DND-41 (cell line): Measurements from ENCODE around the gene LPCAT3.

Experiments used
- EZH2 ChIP-seq: IDR thresholded peaks from 3 replicates; pipeline ENCODE4 v1.6.1; 2012; ENCODE audit warnings: borderline replicate concordance, low read depth, mild to moderate bottlenecking, moderate library complexity, low read length, inconsistent platforms; ENCODE audit not compliant: severe bottlenecking
- TF ChIP-seq, protein P1 (sequence below): IDR thresholded peaks from 2 replicates; pipeline ENCODE4 v1.5.1; 2012; ENCODE audit warnings: borderline replicate concordance, low read length, moderate library complexity, mild to moderate bottlenecking; ENCODE audit not compliant: poor library complexity, severe bottlenecking; ENCODE audit errors: extremely low read depth

DNA sequence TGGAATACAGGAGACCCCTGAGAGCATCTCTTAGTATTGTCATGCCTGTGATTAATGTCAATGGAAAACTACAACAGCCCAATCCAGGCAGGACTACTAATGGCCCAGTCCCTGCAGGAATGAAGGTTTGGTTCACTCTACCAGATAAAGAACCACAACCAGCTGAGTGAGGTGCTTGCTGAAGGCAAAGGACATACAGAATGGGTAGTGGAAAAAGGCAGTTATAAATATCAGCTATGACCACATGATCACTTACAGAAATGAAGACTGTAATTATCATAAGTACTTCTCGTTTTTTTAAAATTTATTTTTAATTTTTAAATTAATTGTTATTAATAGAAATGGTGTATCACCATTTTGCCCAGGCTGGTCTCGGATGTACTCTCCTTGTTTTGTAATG lies 17.2 kb upstream of the LPCAT3 start:
- TF ChIP-seq, protein P1, sequence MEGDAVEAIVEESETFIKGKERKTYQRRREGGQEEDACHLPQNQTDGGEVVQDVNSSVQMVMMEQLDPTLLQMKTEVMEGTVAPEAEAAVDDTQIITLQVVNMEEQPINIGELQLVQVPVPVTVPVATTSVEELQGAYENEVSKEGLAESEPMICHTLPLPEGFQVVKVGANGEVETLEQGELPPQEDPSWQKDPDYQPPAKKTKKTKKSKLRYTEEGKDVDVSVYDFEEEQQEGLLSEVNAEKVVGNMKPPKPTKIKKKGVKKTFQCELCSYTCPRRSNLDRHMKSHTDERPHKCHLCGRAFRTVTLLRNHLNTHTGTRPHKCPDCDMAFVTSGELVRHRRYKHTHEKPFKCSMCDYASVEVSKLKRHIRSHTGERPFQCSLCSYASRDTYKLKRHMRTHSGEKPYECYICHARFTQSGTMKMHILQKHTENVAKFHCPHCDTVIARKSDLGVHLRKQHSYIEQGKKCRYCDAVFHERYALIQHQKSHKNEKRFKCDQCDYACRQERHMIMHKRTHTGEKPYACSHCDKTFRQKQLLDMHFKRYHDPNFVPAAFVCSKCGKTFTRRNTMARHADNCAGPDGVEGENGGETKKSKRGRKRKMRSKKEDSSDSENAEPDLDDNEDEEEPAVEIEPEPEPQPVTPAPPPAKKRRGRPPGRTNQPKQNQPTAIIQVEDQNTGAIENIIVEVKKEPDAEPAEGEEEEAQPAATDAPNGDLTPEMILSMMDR: no peak
- no peak for TF ChIP-seq EZH2
